NCI-H1436 treated with DMSO at 0.1 percent for 48 hours (cell line): Measurements from ENCODE around the gene TBXAS1.

Source experiments
- DNase-seq: peaks from one replicate; lab custom pipeline; 2025; lab: John Stamatoyannopoulos, UW

TBXAS1 gene

DNA sequence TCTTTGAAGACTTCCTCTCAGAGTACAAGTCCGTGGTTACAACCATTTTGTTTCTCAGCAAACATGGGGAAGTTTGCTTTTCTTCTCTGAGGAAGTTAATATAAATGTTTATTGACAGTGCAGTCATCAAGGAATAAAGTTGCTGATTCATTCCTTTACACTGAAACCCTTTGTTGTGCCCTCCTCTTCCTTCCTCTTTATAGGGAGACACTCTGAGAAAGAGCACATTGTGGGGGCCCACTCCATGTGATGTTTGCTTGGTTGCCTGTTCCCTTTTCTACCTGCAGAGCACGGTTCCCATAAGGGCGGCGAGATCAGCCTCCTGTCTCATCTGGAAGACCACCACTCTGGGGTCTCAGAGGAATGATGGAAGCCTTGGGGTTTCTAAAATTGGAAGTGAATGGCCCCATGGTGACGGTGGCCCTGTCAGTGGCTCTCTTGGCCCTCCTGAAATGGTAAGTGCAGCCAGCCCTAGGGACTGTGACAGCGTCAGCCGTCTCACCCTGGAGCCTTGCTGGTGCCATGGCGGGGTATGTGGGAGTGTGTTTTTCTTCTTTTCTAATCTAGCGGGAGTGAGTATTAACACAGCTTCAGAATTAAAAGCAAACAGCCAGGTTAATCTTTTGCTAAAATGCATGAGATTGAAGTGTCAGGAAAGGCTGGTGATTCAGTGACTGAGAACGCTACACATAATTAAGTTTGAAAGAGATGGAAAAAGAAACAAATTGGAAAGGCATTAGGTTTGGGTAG is at the start of gene TBXAS1:
Gene TBXAS1 (plus strand): TSS at position 240 of the 750 bp plus-strand sequence. CDS start 127 bp downstream, at position 367.
- DNase-seq, result no peak

DNA sequence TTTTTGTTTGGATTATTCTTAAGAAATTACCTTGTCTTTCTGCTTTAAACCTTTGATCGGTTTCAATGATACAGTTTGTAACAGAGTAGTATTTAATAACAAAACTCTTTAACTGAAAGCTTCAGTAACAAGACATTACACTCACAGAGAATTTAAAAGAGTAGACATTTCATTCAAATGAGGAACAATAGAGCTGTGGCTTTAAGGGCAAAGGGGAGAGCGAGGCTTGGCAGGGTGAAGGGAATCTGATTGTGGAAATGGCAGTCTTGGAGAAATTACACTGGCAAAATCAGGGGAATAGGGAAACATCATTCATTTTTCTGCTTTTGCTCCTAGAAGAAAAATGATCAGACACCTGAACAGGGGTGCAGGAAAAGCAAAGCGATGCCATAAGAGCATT is 46.1 kb upstream of the TBXAS1 start:
- DNase-seq, result no peak

DNA sequence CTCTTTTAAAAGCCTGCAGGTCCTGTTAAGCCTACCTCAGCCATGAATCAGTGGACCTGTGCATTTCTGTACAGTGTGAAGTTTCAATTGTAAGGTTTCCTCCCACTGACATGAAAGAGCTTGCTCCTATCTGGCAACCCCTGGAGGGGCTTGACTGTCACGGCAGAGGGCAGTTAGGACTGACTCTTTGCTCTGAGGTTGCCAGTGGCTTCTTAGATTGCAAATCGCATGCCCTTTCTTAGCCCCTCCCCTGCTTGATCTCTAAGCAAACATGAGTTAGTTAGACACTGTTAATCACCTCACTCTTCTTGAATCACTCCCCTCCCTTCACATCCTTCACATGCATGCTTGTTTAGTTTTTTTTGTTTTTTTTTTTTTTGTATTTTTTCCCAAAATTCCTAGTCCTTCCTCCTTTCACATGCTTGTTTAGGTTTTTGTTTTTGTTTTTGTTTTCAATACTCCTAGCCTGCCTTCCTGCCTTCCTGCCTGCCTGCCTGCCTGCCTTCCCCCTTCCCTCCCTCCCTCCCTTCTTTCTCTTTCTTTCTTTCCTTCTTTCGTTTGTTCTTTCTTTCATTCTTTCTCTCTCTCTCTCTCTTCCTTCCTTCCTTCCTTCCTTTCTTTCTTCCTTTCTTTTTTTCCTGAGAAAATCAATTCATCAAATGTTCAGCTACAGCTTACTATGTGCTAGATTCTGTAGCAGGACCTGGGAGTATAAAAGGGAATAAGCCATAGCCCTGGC is 45.2 kb upstream of the TBXAS1 start:
- no peak for DNase-seq

DNA sequence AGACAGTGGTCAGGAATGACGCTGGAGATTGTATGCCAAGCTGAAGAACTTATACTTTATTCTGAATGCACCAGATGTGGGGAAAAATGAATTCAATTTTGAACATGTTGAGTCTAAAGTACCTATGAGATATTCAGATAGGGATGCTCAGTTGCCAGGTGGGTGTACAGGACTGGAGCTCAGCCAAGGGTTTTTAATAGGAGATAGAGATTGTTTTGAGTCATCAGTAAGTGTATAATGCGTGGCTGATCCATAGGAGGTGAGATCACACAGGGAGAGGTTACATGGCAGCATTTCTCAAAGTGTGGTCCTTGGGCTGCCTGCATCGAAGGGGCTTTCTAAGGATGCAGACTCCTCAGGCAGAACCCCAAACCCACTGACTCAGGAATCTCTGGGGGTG is 44.4 kb upstream of the TBXAS1 start:
- no peak for DNase-seq

DNA sequence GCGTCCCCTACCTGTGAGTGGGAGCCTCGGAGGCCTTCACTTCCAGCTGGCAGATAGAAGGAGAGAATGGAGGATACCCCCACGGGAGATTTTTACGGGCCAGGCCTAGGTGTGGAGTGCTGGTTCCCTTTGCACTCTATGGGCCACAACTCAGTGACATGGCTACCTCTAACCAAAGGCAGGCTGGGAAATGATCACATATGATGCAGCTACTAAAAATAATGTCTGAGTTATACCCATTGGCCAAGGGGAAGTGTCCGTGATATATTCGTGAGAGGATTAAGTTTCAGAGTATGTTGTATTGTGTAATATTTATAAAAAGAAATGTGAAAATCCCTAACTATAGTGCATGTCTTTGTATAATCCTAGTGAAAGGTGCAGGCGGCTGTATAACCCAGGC is 37.7 kb upstream of the TBXAS1 start:
- DNase-seq, result no peak

DNA sequence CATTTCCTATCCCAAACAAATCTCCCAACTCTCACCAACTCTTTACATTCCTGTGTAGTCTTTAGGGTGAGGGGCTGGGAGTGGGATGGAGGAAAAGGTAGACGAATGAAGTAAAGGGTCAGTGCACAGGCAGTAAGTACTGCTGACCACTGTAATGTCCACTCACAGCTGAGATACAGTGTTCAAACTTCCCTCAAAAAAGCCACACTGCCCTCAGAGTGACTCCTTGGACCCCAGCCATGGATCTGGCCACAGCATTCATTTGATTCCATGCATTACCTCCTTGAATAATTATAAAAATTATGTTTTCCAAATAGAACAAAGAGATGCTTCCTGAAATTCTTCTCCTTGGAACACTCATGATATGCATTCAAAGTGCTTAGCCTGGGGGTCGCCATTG is 31.5 kb upstream of the TBXAS1 start:
- DNase-seq, result no peak

DNA sequence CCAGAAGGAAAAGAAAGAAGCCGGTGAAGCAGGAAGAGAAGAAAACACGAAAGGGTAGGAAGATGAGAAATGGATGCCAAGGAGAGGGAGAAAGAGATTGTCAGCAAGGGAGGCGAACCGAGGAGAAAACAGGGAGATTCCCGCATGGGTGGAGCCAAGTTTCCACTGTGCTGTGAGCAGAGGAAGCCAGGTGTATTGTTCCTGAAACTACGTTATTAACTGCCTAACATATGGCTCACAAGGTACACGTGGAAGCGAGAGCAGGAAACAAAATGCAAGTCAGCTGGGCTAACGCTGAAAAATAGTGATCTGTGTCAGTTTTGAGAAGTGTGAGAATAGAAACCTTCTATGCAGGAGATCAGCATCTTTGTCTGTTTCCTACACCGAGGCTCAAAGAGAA is 30.8 kb upstream of the TBXAS1 start:
- no peak for DNase-seq

DNA sequence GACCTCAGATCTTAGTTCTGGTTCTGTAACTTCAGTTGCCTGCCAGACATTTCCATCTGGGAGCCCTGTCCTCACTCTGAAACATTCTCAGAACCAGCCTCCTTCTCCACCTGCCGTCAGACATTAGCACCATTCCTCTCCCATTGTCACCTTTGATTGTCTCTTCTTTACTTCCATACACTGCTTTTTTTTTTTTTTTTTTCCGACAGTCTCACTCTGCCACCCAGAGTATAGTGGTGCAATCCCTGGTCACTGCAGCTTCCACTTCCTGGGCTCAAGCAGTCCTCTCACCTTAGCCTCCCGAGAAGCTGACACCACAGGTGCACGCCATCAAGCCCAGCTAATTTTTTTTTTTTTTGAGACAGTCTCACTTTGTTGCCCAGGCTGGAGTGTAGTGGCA is 30.2 kb upstream of the TBXAS1 start:
- DNase-seq, result no peak

DNA sequence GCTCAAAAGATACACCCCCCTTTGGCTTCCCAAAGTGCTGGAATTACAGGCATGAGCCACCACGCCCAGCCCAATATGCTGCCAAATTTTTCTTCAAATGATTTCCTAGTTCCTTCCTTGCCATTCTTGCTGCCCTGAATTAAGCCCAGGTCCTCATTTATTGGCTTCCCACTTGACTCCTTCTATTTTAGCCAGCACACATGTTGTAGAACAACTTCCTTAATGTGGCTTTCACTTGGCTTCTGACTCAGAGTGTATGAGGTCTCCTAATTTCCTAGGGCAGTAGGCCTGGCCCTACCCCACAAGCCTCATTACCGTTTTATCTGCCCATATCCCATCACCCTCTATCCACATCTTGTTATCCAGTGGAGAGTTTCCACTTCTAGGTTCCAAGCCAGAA is 29.5 kb upstream of the TBXAS1 start:
- DNase-seq, result no peak

DNA sequence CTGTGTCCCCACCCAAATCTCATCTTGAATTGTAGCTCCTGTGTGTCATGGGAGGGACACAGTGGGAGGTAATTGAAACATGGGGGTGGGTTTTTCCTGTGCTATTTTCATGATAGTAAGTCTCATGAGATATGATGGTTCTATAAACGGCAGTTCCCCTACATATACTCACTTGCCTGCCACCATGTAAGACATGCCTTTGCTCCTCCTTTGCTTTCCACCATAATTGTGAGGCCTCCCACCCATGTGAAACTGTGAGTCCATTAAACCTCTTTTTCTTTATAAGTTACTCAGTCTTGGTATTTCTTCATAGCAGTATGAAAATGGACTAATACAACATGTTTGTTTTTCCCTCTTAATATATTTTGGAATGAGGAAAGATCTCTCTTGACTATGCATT is 24.5 kb upstream of the TBXAS1 start:
- no peak for DNase-seq

DNA sequence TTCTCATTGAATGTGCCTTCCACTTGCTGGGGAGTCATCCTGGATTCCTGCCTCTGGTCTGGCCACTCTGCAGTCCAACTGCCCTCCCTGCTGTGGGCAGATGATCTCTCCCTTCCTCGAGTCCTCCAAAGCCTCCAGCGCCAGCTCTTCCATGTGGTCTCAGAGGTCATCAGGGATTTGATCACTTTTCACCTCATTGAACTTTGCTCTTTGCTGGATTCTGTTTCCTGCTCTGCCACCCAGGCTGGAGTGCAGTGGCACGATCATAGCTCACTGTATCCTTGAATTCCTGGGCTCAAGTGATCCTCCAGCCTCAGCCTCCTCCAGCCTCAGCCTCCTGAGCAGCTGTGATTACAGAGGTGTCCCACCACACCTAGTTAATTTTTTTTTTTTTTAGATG is 22.1 kb upstream of the TBXAS1 start:
- DNase-seq, result no peak

DNA sequence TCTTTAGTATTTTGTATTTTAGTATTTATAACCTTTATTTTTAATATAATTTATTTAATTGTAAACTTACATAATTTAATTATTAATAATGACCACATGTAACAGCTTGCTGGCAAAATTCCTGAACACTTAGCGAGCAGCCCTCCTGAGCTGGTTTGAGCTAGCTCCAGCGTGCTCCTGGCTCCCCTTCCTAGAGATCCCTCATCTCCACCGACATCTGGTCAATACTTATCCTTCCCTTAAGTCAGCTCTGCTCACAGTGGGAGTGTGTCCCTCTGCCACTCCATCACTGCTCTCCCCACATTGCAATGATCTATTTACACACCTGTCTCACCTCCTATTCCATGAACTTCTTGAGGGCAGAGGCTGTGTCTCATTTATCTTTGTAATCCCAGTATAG is 20.6 kb upstream of the TBXAS1 start:
- DNase-seq, result no peak

DNA sequence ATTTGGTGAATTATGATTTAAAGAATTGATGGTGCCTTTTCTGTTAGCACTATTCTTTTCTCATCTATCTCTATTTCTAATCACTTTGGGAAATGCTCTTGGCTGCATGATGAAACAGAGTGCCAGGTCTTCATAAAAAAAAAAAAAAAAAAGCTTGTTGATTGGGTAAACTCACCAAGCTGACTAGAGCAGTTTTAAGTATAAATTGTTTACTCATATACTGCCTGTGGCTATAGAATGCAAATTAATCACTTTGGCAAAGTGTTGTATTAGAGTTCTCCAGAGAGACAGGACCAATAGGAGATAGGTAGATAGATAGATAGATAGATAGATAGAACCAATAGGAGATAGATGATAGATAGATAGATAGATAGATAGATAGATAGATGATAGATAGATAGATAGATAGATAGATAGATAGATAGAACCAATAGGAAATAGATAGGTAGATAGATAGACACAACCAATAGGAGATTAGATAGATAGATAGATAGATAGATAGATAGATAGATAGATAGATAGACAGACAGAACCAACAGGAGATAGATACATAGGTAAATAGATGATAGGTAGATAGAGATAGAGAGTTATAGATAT is 20.1 kb upstream of the TBXAS1 start:
- no peak for DNase-seq

DNA sequence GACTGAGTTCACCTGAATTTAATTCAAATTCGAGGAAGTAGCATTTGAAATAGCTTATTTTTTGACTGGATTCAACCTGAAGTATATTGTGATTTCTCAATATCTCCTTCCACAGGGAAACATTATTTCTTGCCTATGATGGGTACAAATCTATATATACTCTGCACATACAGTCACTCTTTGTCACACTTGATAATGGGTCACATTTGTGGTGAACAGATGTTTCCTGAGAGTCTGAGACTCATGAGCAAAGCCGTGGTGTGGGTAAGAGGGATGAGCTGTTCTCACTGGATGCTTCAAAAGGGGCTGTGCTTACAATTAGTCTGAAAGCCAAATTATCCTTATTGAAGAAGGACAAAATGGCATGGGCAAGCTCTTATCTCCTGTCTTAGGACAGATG is 18.0 kb upstream of the TBXAS1 start:
- DNase-seq, result no peak

DNA sequence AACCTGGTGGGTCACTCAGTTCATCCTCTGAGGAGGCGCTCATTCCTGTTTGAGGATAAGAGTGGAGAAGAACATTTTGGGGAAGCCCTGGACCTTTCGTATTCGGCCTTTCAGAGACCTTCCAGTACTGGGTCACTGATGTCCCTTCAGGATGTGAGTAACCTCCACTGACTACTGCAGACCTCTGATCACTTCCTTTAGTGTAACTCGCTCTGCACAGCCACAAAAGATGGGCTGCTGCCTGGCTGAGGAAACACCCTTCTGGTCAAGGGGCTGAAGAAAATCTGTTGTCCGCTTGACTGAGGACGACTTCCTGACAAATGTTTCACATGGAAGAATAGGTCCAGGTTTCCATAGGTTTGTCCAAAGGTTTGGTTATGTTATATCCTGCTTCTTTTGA is 15.9 kb upstream of the TBXAS1 start:
- DNase-seq, result no peak

DNA sequence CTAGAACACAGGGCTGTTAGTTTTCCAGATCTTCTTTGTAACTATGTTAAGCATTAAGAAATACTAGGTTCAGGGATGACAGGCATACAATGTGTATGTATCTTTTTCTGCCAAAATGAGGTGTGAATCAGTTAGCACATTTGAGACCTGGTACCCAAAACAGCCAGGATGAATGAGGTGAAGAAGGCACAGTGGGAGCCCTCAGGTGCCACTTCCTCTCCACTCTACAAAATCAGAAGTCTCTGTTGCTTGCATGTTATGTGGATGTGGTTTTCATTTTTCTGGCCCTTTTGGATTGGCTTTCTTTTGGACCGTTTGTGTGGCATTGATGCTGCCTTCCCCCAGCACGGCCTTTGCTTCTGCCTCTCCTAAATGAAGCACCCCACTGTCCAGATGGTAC is 15.4 kb upstream of the TBXAS1 start:
- DNase-seq, result no peak

DNA sequence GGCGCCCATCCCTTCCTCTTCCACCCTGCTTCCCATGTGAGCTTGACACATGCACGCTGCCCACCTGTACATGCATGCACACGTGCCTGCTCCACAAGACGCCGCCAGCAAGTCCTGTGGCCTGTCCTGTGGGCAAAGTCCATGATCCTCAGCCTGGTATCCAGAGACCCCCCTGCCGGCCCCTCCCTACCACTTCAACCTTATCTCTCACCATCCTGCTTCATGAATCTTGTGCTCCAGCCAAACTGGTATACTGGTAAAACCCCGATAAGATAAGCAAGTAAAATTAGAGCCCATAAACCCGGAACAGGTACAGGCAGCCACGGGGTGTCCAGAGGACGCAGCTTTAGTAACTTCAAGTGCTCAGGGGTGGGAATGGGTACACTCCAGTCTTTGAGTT is 11.8 kb upstream of the TBXAS1 start:
- DNase-seq, result no peak

DNA sequence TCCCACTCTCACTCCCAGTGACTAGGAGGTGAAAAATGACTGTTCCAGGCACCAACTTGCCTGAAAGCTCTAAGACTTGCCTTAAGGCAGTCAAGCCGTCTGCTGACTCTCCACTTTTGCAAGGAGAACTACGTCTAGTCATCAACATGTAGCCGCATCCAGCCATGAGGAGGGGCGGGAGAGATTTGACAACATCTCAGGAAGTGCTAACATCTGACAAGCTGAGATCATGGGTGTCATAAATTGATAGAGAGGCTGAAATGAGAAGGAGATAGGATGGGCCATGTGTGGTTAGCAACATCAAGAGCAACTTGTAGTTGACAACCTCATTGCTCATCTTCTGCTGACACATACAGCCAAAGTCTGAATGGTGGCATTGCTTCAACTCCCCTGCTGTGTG is 9.0 kb upstream of the TBXAS1 start:
- DNase-seq, result no peak

DNA sequence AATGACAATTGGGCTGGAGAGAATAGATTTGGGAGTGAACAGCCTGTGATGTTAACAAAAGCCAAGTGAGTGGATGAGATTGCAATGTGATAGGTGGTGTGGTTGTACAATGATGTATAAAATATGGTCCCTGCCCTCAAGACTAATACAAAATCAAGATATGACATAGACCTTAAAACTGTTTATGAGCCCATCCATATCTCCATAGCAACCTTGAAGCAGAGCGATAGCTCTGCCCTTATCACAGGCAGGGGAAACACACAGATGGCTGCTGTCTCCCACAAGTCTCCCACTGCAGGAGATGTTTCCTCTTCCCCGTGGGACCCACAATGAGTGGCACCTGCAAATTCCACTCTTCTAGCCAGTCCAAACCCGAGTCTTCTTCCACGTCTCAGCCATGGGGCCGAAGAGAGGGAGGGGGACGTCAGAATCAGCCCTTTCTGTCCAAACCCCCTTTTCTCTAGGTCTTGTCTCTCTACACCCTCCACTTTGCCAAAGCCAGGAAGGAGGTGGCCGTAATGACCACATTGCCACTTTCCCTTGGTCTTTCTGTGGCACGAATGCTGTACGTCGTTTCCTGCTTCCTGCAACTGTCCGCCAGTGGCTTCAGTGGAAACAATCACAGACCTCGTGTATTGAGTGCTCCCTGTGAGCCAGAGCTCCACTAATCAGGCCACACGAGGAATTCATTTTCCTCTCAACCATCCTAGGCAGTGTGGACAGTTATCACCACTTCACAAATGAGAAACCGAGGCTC is 7.5 kb upstream of the TBXAS1 start:
- no peak for DNase-seq

DNA sequence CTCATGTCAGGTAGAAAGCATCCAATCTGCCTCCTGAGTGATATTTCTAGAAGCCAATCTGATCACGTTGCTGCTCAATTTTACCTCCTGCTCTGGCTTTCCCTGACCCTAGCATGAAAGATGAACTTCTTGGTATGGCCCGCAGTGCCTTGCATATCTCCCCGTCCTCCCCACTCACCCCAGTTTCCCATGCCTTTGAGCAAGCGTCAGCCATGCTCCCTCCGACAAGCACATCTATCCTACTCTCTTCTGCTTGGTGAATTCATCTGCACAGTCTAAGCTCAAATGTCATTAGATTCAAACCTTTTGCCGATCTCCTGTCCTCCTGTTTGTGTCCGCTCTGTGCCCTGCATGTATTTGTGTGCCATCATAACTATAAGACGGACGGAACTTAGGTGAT is 6.2 kb upstream of the TBXAS1 start:
- no peak for DNase-seq

DNA sequence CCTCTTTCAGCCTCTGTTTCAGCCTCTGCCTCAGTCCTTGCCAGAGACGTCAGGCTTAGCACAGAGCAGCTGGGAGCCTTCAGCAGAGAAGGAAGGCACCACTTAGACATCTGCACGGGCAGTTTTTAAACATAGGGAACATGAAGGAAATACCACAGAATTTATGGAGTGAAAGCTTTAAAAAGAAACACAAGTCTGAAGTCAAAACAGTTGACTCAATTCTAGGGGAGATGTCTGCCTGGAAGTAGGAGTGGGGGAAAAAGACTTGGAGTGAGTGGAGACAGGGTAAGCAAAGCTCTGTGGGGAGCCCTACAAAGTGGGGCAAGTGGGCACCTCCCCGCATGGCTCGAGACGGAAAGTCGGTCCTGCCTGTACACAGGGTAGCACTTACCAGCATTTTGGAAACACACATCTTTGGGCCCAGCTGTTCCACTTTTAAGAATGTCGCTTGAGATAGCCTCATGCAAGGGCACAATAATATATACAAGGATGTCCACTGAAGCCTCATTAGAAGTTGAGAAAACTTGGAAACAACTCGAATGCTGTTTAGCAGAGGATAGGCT is 5.0 kb upstream of the TBXAS1 start:
- no peak for DNase-seq

DNA sequence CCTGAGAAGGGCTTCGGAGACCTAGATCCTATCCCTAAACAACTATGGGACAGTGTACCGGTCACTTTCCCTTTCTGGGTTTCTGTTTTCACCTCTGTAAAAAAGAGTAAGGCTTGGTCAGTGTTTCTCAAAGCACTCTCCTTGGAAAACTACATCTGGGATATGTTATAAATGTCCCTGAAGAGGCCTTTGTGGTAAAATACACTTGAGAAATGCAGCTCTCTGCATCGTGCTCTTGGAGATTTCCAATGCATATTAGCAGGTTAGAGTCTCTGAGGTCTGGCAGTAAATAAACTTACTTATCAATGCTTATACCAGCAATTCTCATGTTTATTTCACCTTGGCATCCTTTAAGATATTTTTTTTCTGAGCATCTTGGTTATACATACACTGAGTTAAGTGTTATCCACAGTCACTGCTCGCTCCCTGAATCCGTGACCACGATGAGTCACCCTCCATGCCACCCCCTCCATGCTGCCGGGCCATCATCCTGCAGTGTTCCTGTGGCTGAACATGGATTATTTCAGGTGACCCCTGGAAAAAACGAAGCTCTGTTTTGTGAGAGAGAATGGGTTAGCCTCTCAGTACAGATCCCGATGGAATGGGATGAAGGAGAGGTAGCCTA is 3.3 kb upstream of the TBXAS1 start:
- DNase-seq, result no peak
